GM12891 (cell line): ENCODE data around the gene SNAPC5.

Experiments
- POLR2A ChIP-seq: IDR thresholded peaks from 2 replicates; pipeline ENCODE4 v1.6.1; 2011; ENCODE audit warnings: low read depth, low read length, control low read depth
- TAF1 ChIP-seq: IDR thresholded peaks from 2 replicates; pipeline ENCODE4 v1.6.1; 2011; ENCODE audit warnings: low read depth, low read length, control low read depth

DNA sequence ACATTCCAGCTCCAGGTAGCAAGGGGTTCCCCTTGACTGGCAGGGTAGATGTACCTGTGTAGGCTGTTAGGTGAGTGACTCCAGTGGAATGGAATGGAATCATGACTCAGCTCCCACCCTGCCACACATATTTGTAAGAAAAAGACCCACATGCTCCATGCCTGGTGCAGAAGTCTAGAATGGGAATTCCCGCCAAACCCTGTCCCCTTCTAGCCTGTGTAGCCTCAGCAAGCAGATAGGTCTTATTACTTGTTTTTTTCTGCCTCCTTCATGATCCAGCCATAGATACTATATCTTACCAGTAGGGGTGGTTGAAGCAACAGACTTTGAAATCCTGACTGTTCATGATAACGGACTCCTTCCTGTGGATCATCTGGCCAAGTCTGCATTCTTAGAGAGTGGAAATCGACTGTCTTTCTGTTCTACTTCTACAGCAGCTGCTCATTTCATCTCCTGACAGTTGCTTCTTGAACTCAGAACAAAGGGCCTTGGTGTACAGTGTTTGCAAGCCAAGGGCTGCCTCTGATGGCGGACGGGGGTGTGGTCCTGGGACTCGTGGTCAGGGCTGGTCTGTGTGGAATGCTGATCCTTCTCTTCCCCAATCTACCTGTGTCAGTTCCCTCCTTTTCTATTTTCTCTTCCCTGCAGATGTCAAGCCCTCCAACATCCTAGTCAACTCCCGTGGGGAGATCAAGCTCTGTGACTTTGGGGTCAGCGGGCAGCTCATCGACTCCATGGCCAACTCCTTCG is 16.3 kb downstream of the SNAPC5 start:
- TF ChIP-seq TAF1 = no peak
- no peak for TF ChIP-seq POLR2A
